GM10248 (cell line): ENCODE data around the gene HECW1.

Experiments
- CTCF ChIA-PET: fragments of 300-600 bp; sonication (Branson Sonifier 250); formaldehyde crosslinking; extraction: SDS; loops from one replicate; lab custom pipeline; 2021; ENCODE audit warnings: antibody characterized with exemption; lab: Yijun Ruan, JAX
- POLR2A ChIA-PET: fragments of 350-650 bp; sonication (Branson Sonifier 250); formaldehyde crosslinking; extraction: SDS; loops from one replicate; lab custom pipeline; 2020; ENCODE audit warnings: antibody characterized with exemption; lab: Yijun Ruan, JAX
- DNase-seq: peaks from one replicate; pipeline ENCODE4 v3.0.0; 2012; ENCODE audit errors: extremely low spot score
- TF ChIP-seq, protein P1 (sequence below): IDR thresholded peaks from 2 replicates; pipeline ENCODE4 v1.5.1; 2012; ENCODE audit warnings: mild to moderate bottlenecking, low read depth; ENCODE audit errors: extremely low read depth, missing control alignments, control extremely low read depth

The HECW1 gene

DNA sequence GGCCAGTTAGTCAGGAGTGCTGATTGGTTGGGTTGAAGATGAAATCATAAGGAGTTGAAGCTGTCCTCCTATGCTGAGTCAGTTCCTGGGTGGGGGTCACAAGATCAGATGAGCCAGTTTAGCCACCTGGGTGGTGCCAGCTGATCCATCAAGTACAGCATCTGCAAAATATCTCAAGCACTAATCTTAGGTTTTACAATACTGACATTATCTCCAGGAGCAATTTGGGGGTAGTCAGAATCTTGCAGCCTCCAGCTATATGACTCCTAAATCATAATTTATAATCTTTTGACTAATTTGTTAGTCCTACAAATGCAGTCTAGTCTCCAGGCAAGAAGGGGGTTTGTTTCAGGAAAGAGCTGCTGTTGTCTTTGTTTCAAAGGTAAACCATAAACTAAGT, 286.4 kb downstream of the HECW1 start:
- TF ChIP-seq, protein P1, sequence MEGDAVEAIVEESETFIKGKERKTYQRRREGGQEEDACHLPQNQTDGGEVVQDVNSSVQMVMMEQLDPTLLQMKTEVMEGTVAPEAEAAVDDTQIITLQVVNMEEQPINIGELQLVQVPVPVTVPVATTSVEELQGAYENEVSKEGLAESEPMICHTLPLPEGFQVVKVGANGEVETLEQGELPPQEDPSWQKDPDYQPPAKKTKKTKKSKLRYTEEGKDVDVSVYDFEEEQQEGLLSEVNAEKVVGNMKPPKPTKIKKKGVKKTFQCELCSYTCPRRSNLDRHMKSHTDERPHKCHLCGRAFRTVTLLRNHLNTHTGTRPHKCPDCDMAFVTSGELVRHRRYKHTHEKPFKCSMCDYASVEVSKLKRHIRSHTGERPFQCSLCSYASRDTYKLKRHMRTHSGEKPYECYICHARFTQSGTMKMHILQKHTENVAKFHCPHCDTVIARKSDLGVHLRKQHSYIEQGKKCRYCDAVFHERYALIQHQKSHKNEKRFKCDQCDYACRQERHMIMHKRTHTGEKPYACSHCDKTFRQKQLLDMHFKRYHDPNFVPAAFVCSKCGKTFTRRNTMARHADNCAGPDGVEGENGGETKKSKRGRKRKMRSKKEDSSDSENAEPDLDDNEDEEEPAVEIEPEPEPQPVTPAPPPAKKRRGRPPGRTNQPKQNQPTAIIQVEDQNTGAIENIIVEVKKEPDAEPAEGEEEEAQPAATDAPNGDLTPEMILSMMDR, result no peak
- DNase-seq, result no peak
- CTCF ChIA-PET, result interaction anchor here (1.0 to 1.5 kb wide), 2 partner anchors 10 kb away, joined by 4 to 5 read pairs; no protein-coding TSS in a partner anchor
- POLR2A ChIA-PET, result no interaction called here

DNA sequence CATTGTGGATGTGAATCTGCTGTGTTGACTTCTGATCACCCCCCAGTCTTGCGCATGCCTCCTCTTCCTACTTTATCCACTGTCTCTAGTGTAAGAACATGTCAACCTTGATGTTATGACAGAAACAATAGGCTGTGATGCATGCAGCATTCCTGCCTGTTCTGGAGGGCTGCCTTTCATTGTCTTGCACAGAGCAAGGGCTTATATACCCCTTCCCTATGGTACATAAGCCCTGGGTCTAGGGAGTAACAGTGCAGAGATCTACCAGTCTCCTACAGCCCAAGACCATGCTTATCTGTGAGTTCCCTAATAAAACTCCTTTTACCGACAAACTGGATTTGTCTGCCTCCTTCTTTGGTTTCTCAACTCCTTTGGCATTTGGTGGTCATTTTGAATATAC, 293.5 kb downstream of the HECW1 start:
- DNase-seq, result no peak
- POLR2A ChIA-PET, result no interaction called here
- TF ChIP-seq, protein P1, result no peak
- CTCF ChIA-PET, result no interaction called here

DNA sequence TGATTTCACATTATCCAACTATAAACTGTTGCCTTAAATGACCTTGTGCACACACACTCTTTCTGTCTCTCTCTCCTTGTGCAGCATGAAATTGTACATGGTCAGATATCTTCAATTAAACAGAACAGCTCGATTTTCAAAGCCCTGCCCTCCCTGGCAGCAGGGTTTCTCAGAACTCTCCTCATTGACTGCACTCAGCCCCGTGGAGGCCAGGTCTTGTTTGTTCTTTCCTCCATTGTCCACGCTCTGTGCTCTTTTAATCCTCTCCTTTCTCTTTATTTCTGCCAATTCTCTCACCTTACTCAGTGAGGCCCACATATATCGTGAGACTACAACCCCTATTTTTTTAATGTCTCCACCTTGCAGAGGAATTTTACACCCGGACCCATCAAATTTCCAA, 294.5 kb downstream of the HECW1 start:
- TF ChIP-seq, protein P1, result no peak
- ChIA-PET CTCF (no interaction called here), POLR2A (no interaction called here)
- DNase-seq, result no peak

DNA sequence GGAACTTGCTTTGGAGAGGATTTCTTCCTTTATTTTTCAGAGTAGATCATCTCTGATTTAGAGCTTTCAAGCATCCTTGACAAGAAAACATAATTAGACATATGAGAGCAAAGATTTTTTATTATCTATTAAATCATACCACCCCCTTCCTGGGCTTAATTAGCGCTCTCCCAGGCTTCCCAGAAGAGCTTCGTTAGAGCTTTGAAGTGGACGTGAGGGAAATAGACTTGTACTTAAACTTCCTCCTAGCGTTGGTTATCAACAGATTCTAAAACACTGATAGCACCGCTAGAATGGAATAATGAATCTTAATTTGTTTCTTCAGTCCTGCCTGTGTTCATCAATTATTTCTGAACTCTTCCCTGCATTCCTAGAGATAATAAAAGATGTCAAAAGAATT, 296.5 kb downstream of the HECW1 start:
- TF ChIP-seq, protein P1, result no peak
- DNase-seq, result no peak
- ChIA-PET POLR2A (no interaction called here), CTCF (interaction anchor here (0.9 to 2.3 kb wide), 4 partner anchors 9 to 31 kb away, joined by 4 to 7 read pairs (median 5); no protein-coding TSS in a partner anchor)

DNA sequence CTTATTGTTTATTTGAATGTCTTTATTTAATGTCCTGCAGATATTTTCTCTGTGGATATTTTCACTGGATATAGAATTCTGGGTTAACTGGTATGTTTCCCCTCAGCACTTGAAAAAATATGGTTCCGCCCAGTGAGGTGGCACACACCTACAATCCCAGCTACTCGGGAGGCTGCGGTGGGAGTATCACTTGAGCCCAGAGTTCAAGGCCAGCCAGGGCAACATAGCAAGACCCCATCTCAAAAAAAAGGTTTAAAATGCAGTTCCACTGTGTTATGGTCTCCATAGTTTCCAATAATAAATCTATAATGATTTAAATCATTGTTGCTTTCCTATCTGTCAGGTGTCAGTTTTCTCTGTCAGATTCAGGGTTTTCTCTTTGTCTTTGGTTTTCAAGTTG, 305.0 kb downstream of the HECW1 start:
- DNase-seq, result no peak
- TF ChIP-seq, protein P1, result no peak
- ChIA-PET CTCF (interaction anchor here (1.3 kb wide), 1 partner anchor 283 kb away, joined by 3 read pairs; no protein-coding TSS in a partner anchor), POLR2A (no interaction called here)

DNA sequence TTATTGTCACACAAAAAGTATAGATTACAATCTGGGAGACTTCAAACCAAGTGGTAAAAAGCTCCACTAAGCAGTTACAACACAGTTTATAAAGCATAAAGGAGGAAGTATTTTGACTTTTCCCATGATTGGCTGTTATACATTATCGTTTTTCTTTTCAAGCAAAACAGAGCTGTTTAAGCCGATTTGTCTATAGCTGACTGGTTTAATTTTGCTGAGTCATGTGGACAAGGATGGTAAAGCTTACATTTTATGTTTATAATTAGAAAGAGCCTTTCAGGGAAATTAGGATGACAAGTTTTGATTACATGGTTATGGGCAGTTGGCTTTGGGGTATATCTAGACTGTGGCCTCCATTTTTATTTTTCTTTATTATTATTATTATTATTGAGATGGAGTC, 318.0 kb downstream of the HECW1 start:
- POLR2A ChIA-PET, result no interaction called here
- CTCF ChIA-PET, result interaction anchor here (0.9 to 2.7 kb wide), 6 partner anchors 10 to 544 kb away, joined by 3 to 22 read pairs (median 4); no protein-coding TSS in a partner anchor
- TF ChIP-seq, protein P1, result no peak
- DNase-seq, result no peak

DNA sequence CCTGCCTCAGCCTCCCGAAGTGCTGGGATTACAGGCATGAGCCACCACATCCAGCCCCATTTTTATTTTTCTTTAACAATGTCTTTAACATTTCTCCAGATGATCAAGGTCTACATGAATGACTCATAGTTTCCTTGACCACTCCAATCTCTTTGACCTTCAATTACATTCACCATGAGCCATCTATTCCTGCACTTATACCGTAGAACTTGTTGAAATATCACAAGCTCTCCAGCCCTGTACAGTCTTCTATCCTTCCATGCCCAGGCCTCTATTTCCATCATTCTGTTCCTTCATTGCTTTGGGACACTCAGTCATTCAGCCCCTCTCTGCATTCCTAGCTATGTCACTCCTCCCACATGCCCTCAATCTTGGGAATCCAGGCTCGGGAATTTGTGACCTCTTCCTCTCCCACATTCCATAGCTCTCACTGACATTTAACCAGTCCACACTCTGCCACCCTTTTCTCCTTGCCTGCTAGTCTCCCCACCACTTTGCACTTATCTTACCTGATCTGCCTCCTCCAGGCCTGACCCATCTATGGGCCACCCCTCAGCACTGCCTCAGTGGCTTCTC, 318.7 kb downstream of the HECW1 start:
- ChIA-PET CTCF (interaction anchor here (0.9 to 2.7 kb wide), 3 partner anchors 9 to 544 kb away, joined by 3 to 22 read pairs (median 5); no protein-coding TSS in a partner anchor), POLR2A (no interaction called here)
- no peak for DNase-seq
- TF ChIP-seq, protein P1, result no peak
